Large intestine (tissue), 12 donors: Measurements from ENCODE around the gene TAMM41. TPM values are rescaled to one million over a fixed set of nuclear protein-coding genes. Genes with fewer than 3 reads are reported as not detected.
"Not testable (repeated sequence)": the region's sequence is repeated elsewhere in the genome, so short reads cannot be mapped to it uniquely, and the experiment has no call there.

Source experiments
- DNase-seq, 2 donors: peaks; one replicate each; pipeline versions ENCODE4 v3.0.0 to v3.0.0-alpha.2; 2013
- H3K27ac ChIP-seq: one replicate; pipeline ENCODE4 v1.5.1; 2013; ENCODE audit warnings: low read length
- H3K27me3 ChIP-seq: 2 replicates; pipeline ENCODE4 v1.6.1; 2013; ENCODE audit warnings: low read length; ENCODE audit not compliant: control insufficient read depth, insufficient read depth
- H3K36me3 ChIP-seq: 2 replicates; pipeline ENCODE4 v1.6.1; 2013; ENCODE audit warnings: low read length; ENCODE audit not compliant: control insufficient read depth, insufficient read depth
- H3K4me1 ChIP-seq: one replicate; pipeline ENCODE4 v1.6.1; 2013; ENCODE audit warnings: low read length; ENCODE audit not compliant: control insufficient read depth, insufficient read depth
- H3K4me3 ChIP-seq: one replicate; pipeline ENCODE4 v1.5.1; 2013; ENCODE audit warnings: low read length
- H3K9me3 ChIP-seq: one replicate; pipeline ENCODE4 v1.6.1; 2013; ENCODE audit warnings: mild to moderate bottlenecking, low read depth, low read length, moderate library complexity; ENCODE audit not compliant: control insufficient read depth
- WGBS: methylation state at CpG from one replicate; pipeline ENCODE4 v1.1.5; 2013; ENCODE audit warnings: low lambda C conversion rate; ENCODE audit not compliant: insufficient coverage; 5-methylcytosine and 5-hydroxymethylcytosine counted together
- long read RNA-seq, 11 donors: transcript quantifications; one replicate each; lab custom pipeline, GENCODE V29; 2026
- polyA plus RNA-seq: library from polyadenylated mRNA; unstranded; fragments of 120-200 nt; gene quantifications from one replicate; pipeline ENCODE4 v1.2.1, GENCODE V29; 2013

The TAMM41 gene
- polyA plus RNA-seq: 17.2 TPM
- long read RNA-seq, donor 1: 0 reads
- long read RNA-seq, donor 2, partial matches to known transcripts: 0 of 3 reads
- long read RNA-seq, donor 2, other reads (novel, unspliced or antisense): 0 of 3 reads
- long read RNA-seq, donor 3: 0 reads
- long read RNA-seq, donor 4: 0 reads
- long read RNA-seq, donor 5: 0 reads
- long read RNA-seq, donor 6, partial matches to known transcripts: 0 of 3 reads
- long read RNA-seq, donor 6, other reads (novel, unspliced or antisense): 0 of 3 reads
- long read RNA-seq, donor 7, partial matches to known transcripts: 0 of 4 reads
- long read RNA-seq, donor 7, other reads (novel, unspliced or antisense): 0 of 4 reads
- long read RNA-seq, donor 8, partial matches to known transcripts: 0 of 4 reads
- long read RNA-seq, donor 8, other reads (novel, unspliced or antisense): 0 of 4 reads
- long read RNA-seq, donor 9, partial matches to known transcripts: 0 of 3 reads
- long read RNA-seq, donor 9, other reads (novel, unspliced or antisense): 0 of 3 reads
- long read RNA-seq, donor 10, transcript TAMM41-206 (8 exons, 1,213 nt): major isoform, 6 of 7 reads
- long read RNA-seq, donor 10, partial matches to known transcripts: 0 of 7 reads
- long read RNA-seq, donor 10, other reads (novel, unspliced or antisense): 0 of 7 reads
- long read RNA-seq, donor 11, transcript TAMM41-206 (8 exons, 1,213 nt): major isoform, 6 of 6 reads
- long read RNA-seq, donor 11, partial matches to known transcripts: 0 of 6 reads
- long read RNA-seq, donor 11, other reads (novel, unspliced or antisense): 0 of 6 reads

GRCh38 chr3:11846281-11847266 is at the start of gene TAMM41:
Gene TAMM41, minus strand, starts transcription at chr3:11846885. Its CDS starts 249 bp downstream, at chr3:11846636.
- Histone ChIP-seq H3K36me3 (peaks cover 24% of the 10 kb centered on the region), H3K9me3 (no peaks in the 10 kb centered on the region), H3K4me1 (peaks cover 8% of the 10 kb centered on the region), H3K4me3 (peak within 1 kb of the TSS; percentile 90), H3K27me3 (no peaks in the 10 kb centered on the region), H3K27ac (peak within 1 kb of the TSS; percentile 88)
- no CpG with 5 or more reads among the region's 71 CpGs for WGBS
- peak; percentile 85 to 91 for DNase-seq

DNA sequence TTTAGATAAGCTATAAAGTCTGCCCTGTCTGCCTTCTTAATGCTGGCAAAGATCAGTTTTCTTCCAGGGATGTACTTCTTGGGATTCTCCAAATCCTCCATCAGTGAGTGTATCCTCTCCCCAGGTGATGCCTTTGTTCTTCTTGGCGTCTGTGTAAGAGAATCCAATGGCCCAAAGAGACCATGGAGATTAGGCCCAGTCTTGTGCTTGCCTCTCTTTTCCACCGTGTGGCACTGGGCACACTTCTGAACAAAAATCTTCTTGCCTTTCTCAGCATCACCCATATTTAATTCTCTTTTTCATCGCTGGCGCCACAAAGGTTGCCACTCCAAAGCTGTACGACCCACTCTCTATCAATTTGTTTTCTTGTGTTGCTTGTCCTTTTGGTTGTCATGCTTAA is 32.2 kb upstream of the TAMM41 start:
- H3K4me1 ChIP-seq: no peaks in the 10 kb centered on the region
- no peaks in the 10 kb centered on the region for H3K9me3 ChIP-seq
- 85% methylated on average over 4 of the region's 5 CpGs for WGBS
- H3K4me3 ChIP-seq: no peak overlapping the region
- H3K27me3 ChIP-seq: no peaks in the 10 kb centered on the region
- no peak overlapping the region for H3K27ac ChIP-seq
- DNase-seq: no peak
- no peaks in the 10 kb centered on the region for H3K36me3 ChIP-seq

DNA sequence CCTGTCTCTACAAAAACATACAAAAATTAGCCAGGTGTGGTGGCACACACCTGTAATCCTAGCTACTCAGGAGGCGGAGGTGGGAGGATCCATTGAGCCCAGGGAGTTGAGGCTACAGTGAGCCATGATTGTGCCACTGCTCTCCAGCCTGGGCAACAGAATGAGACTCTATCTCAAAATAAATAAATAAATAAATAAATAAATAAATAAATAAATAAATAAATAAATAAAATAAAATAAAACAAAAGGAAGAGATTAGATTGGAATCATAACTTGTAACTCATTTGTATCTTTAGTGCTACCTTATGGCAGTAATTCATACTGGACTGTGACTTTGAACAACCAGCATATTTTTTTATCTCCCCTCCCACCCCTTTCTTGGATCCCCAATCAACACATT is 28.0 kb upstream of the TAMM41 start:
- H3K27ac ChIP-seq, H3K36me3 ChIP-seq, H3K9me3 ChIP-seq, H3K4me1 ChIP-seq, DNase-seq, H3K27me3 ChIP-seq, H3K4me3 ChIP-seq: not testable (repeated sequence)
- whole genome bisulfite sequencing: no CpG with 5 or more reads among the region's 1 CpG

GRCh38 chr3:11863739-11864138 is 17.1 kb upstream of the TAMM41 start:
- H3K27ac ChIP-seq, H3K36me3 ChIP-seq, H3K4me3 ChIP-seq, H3K4me1 ChIP-seq, H3K9me3 ChIP-seq, DNase-seq, H3K27me3 ChIP-seq: not testable (repeated sequence)
- WGBS: no CpG with 5 or more reads among the region's 1 CpG

DNA sequence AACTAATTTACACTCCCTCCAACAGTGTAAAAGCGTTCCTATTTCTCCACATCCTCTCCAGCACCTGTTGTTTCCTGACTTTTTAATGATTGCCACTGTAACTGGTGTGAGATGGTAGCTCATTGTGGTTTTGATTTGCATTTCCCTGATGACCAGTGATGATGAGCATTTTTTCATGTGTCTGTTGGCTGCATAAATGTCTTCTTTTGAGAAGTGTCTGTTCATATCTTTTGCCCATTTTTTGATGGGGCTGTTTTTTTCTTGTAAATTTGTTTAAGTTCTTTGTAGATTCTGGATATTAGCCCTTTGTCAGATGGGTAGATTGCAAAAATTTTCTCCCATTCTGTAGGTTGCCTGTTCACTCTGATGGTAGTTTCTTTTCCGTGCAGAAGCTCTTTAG is 15.9 kb upstream of the TAMM41 start:
- H3K36me3 ChIP-seq, H3K9me3 ChIP-seq, H3K27me3 ChIP-seq, DNase-seq, H3K27ac ChIP-seq, H3K4me1 ChIP-seq, H3K4me3 ChIP-seq: not testable (repeated sequence)
- no CpG with 5 or more reads among the region's 2 CpGs for WGBS

GRCh38 chr3:11862145-11862544 is 15.5 kb upstream of the TAMM41 start:
- not testable (repeated sequence) for H3K4me3 ChIP-seq, H3K36me3 ChIP-seq, DNase-seq, H3K27ac ChIP-seq, H3K27me3 ChIP-seq, H3K4me1 ChIP-seq, H3K9me3 ChIP-seq
- WGBS: no CpG with 5 or more reads among the region's 6 CpGs

- DNase-seq, H3K4me1 ChIP-seq, H3K27me3 ChIP-seq, H3K4me3 ChIP-seq, H3K9me3 ChIP-seq, H3K36me3 ChIP-seq, H3K27ac ChIP-seq: not testable (repeated sequence)
- WGBS: no CpG with 5 or more reads among the region's 1 CpG
These were observed 13.5 kb upstream of the TAMM41 start for GRCh38 chr3:11860213-11860612.

- Histone ChIP-seq H3K27me3 (peaks cover 9% of the 10 kb centered on the region), H3K4me3 (no peak overlapping the region), H3K9me3 (no peaks in the 10 kb centered on the region), H3K27ac (no peak overlapping the region), H3K36me3 (no peaks in the 10 kb centered on the region), H3K4me1 (no peaks in the 10 kb centered on the region)
- WGBS: 40% methylated on average over 1 of the region's 5 CpGs
- DNase-seq: no peak
These were observed 6.8 kb upstream of the TAMM41 start for GRCh38 chr3:11853450-11853849.

DNA sequence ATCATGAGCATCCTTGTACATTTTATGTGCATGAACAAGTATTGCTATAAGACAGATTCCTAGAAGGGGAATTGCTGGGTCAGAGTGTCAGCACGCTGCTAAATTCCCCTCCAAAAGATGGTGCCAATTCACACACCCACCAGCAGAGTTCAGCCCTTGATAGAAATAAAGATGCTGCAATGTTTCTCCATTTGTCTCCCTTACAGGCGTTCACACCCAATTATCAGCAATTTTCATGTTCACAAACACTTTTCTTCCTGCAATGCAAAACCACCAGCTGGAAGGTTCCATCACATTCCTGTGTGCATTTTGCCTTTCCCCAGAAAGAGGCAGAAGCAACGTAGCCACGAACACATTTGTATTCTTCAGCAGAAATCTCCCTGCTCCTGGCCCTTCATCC is 3.3 kb upstream of the TAMM41 start:
- WGBS: no CpG with 5 or more reads among the region's 4 CpGs
- H3K4me1 ChIP-seq: peaks cover 4% of the 10 kb centered on the region
- DNase-seq: no peak

DNA sequence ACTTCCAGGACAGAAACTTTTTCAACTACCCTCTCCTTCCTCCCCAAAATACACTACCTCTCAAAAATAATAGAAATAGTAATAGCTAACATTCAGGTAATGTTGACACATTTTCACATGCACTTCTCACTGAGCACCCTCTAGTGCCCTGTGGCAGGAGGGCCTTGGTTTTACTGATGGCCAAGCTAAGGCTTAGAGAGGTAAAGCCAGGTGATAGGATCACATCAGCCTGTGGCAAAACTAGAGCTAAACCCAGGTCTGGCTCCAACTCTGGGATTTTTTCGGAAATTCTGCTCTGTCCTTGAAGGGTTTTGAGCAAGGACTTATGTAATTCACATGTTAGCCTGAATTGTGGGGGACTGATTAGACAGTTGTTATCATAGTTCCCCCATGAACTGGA is 922 bp upstream of the TAMM41 start:
- Histone ChIP-seq H3K4me1 (peaks cover 8% of the 10 kb centered on the region), H3K27me3 (peaks cover 3% of the 10 kb centered on the region), H3K4me3 (no peak overlapping the region), H3K9me3 (no peaks in the 10 kb centered on the region), H3K27ac (no peak overlapping the region), H3K36me3 (peaks cover 17% of the 10 kb centered on the region)
- DNase-seq: no peak
- WGBS: no CpG with 5 or more reads among the region's 1 CpG

More for the DNA sequence above, 3.3 kb upstream of the TAMM41 start:
- Histone ChIP-seq H3K27me3 (peaks cover 9% of the 10 kb centered on the region), H3K9me3 (no peaks in the 10 kb centered on the region), H3K36me3 (no peaks in the 10 kb centered on the region), H3K4me3 (no peak overlapping the region), H3K27ac (no peak overlapping the region)
